Stimulated activated CD4-positive, alpha-beta T cell treated with anti-CD3 and anti-CD28 coated beads, Interleukin-2, amount 100 ng/mL, for 4 hours (primary cell): ENCODE results near the gene ATAD3A.
"Not testable (repeated sequence)": the region's sequence is repeated elsewhere in the genome, so short reads cannot be mapped to it uniquely, and the experiment has no call there.

ENCODE experiments used
- DNase-seq: peaks from one replicate; pipeline ENCODE4 v3.0.0-alpha.2; 2020; ENCODE audit warnings: low read depth

Gene ATAD3A

GRCh38 chr1:1511533-1512285 is at the start of gene ATAD3A:
ATAD3A (plus strand) TSS chr1:1512162; CDS start chr1:1512269, 107 bp downstream.
- DNase-seq: peak; percentile 96

- DNase-seq: no peak
These were observed 49.5 kb upstream of the ATAD3A start for GRCh38 chr1:1462318-1462966.

- DNase-seq: no peak
These were observed 48.6 kb upstream of the ATAD3A start for GRCh38 chr1:1463312-1463711.

- DNase-seq: not testable (repeated sequence)
These were observed 43.6 kb upstream of the ATAD3A start for GRCh38 chr1:1468196-1468985.

GRCh38 chr1:1470626-1471388 is 41.2 kb upstream of the ATAD3A start:
- DNase-seq: no peak

- DNase-seq: peak; percentile 92
These were observed 40.4 kb upstream of the ATAD3A start, which contains the start of gene ATAD3B for GRCh38 chr1:1471389-1472052. ATAD3B (plus strand) TSS chr1:1471765; CDS start chr1:1471885, 120 bp downstream.

- not testable (repeated sequence) for DNase-seq
These were observed 39.7 kb upstream of the ATAD3A start for GRCh38 chr1:1472053-1472876.

- not testable (repeated sequence) for DNase-seq
These were observed 36.0 kb upstream of the ATAD3A start for GRCh38 chr1:1476011-1476410.

GRCh38 chr1:1477206-1477605 is 34.8 kb upstream of the ATAD3A start:
- no peak for DNase-seq

GRCh38 chr1:1479547-1480487 is 32.1 kb upstream of the ATAD3A start:
- DNase-seq: no peak

GRCh38 chr1:1480488-1480867 is 31.5 kb upstream of the ATAD3A start:
- not testable (repeated sequence) for DNase-seq

GRCh38 chr1:1481811-1482210 is 30.2 kb upstream of the ATAD3A start:
- DNase-seq: not testable (repeated sequence)

- no peak for DNase-seq
These were observed 29.1 kb upstream of the ATAD3A start for GRCh38 chr1:1482856-1483255.

- DNase-seq: no peak
These were observed 28.2 kb upstream of the ATAD3A start for GRCh38 chr1:1483714-1484113.

- not testable (repeated sequence) for DNase-seq
These were observed 26.8 kb upstream of the ATAD3A start for GRCh38 chr1:1484976-1485750.

GRCh38 chr1:1485755-1486317 is 26.1 kb upstream of the ATAD3A start:
- DNase-seq: not testable (repeated sequence)

GRCh38 chr1:1487701-1488100 is 24.3 kb upstream of the ATAD3A start:
- no peak for DNase-seq

GRCh38 chr1:1489231-1489630 is 22.7 kb upstream of the ATAD3A start:
- no peak for DNase-seq
